ENCODE data around the gene RICTOR.
"Not testable (repeated sequence)": the region's sequence is repeated elsewhere in the genome, so short reads cannot be mapped to it uniquely, and the experiment has no call there.

RICTOR gene

GRCh38 chr5:39009280-39009679, 64.9 kb downstream of the RICTOR start:
- DNase-seq, result no peak

- no peak for DNase-seq
These were observed 67.5 kb downstream of the RICTOR start for GRCh38 chr5:39006650-39007049.

DNA sequence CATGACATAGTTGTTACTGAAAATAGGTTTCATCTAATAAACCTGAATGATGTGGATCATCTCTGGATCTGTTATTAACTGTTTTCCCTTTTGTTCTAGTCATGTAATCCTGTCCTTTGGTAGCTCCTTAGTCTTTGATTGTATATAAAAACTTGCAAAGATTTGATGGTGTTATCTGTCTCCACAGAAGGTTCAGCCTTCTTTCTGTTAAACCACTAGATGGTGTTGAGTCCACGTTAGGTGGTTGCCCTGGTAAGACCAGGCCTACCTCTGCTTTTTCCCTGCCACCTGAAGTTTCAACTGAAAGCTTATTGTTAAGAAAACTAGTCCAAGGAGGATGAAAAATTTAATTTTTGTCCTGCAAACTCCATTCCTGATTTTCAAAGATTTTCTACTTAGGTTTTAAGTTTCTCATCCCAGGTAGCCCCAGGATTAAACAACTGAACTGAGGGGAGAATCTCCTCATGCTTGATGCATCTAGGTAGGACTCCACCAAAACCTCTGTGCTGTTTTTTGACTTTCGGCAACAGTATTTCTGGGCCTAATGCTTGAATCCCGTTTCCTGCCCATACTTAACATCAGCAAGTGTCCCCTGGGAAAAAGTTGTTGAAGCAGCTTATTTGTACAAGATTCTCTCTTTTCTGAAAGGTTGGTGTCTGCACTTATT, 68.5 kb downstream of the RICTOR start:
- DNase-seq, result peak in 1 of 2 donors; percentile 7

GRCh38 chr5:39001683-39002082, 72.5 kb downstream of the RICTOR start:
- no peak for DNase-seq

DNA sequence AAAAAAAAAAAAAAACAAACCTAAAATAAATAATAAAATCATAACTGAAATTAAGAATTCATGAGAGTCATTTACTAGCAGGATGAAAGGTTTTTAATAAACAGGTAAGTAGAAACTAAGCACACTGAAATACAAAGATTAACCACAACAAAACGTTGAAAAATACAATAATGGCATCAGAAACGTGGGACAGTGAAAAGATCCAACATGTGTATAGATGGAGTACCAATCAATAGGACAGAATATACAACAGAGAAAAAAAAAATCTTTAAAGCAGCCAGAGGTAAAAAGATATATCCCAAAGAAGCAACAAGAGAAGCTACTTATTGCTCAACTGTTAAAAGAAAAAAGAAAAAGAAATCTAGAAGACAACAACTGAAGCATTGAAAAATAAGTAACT, 75.2 kb downstream of the RICTOR start:
- DNase-seq, result no peak

- no peak for DNase-seq
These were observed 76.6 kb downstream of the RICTOR start for GRCh38 chr5:38997591-38997990.

GRCh38 chr5:38996123-38996522, 78.1 kb downstream of the RICTOR start:
- DNase-seq, result no peak

- DNase-seq, result peak in 1 of 2 donors; percentile 17
These were observed 79.8 kb downstream of the RICTOR start for GRCh38 chr5:38994324-38994927.

DNA sequence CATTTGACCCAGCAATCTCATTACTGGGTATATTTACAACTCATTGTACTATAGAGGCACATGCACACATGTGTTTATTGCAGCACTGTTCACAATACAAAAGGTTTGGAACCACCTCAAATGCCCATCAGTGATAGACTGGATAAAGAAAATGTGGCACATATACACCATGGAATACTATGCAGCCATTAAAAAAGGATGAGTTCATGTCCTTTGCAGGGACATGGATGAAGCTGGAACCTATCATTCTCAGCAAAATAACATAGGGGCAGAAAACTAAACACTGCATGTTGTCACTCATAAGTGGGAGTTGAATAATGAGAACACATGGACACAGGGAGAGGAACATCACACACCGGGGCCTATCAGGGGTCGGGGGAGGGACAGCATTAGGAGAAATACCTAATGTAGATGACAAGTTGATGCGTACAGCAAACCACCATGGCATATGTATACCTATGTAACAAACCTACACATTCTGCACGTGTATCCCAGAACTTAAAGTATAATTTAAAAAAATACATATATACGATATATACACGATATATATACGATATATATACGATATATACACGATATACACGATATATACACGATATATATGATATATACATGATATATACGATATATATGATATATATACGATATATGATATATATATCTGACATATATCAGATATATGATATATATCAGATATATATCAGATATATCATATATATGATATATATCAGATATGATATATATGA, 84.1 kb downstream of the RICTOR start:
- DNase-seq, result not testable (repeated sequence)

DNA sequence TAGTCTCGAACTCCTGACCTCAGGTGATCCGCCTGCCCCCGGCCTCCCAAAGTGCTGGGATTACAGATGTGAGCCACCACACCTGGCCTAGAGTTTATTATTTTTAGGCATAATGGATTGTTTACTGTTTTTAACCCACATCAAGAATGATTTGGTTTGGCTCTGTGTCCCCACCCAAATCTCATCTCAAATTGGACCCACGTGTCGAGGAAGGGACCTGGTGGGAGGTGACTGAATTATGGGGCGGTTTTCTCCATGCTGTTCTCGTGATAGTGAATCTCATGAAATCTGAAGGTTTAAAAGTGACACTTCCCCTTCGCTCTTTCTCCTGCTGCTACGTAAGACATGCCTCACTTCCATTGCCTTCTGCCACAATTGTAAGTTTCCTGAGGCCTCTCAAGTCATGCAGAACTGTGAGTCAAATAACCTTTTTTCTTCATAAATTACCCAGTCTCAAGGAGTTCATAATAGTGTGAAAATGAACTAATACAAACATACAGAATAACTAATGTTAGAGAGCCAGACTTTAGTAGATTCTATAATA, 88.2 kb downstream of the RICTOR start:
- no peak for DNase-seq

DNA sequence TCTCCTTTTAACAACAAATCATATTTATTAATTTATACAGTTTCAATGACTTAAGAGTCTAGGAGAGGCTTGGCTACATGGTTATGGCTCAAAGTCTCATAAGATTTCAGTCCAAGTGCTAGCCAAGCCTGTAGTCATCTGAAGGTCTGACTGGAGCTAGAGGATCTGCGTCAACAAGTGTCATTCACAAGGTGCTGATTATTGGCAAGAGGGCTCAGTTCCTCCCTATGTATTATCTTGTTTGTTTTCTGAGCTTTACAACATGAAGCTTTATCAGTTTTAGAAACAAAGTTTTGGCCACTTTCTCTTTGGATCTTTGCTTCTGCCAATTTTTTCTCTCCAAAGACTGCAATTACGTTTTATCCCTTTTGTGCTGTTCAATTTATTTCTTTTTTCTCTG, 94.7 kb downstream of the RICTOR start:
- DNase-seq, result no peak

DNA sequence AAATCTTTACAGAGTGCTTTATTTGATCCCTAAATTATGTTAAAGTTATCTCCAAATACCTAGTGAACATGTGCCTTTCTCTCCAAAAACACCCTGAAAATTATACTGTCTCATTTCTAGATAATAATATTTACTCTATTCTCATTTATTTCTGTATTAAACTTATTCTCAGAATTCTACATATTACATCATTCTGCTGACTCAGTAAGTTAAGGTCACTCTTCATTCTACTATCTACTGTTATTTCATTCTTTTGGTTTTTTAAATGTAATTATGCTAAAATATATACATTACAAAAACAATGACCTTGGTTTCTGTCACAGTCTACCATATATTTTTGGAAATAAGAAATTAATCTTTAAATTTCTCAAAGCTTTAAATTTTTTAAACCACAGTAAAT, 96.2 kb downstream of the RICTOR start:
- DNase-seq, result no peak

DNA sequence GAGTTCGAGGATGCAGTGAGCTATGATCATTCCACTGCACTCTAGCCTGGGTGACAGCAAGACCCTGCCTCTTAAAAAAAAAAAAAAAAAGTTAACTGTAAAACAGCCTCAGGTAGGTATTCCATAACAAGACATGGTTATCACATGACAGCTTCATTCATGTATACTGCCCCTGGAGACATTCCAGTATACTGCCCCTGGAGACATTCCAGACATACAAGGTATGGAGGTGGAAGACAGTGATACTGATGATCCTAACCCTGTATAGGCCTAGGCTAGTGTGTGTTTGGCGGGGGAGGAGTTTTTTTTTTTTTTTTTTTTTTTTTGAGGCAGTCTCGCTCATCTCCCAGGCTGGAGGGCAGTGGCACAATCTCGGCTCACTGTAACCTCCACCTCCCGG, 105.5 kb downstream of the RICTOR start:
- no peak for DNase-seq

DNA sequence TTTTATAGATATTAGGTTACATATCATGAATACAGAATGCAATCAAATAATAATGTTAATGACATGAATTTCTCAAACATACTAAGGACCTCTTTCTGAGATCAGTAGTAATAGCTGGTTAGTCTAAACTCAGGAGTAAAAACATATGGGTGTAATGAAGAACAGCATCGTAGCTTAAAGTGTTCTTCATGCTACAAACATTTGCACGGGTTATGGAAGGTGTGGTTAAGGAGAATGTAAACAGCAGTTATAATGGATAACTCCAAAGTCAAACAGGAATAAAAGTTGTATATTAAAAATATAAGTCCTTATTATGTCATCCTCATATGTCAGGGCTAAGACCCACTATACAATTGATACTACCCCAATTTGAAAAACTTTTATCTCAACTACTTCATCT, 112.5 kb downstream of the RICTOR start:
- no peak for DNase-seq

DNA sequence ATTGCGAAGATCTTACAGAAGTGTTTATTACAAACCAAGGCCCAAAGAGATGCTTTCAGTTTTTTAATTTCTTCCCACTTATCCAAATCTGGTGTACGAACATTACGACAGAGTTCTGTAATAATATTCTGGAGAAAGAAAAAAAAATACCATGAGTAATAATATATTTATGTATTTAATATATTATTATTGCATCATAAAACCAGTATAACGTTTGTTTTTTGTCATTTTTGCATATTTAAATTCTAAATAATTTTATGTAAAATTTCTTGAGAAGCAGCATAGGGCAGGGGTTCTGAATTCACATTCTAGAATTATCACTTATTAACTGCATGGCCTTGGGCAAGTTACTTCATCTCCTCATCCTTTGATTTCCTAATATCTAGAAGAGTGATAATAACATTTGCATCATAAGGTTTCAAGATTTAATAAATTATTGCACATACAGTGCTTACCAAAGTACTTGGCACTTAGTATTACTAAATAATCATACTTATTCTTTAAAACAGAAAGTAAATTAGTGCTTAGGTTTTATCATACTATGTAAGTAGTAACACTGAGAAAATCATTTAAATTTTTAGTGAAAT, 120.7 kb downstream of the RICTOR start:
- DNase-seq, result no peak

- no peak for DNase-seq
These were observed 125.7 kb downstream of the RICTOR start for GRCh38 chr5:38948501-38948900.

DNA sequence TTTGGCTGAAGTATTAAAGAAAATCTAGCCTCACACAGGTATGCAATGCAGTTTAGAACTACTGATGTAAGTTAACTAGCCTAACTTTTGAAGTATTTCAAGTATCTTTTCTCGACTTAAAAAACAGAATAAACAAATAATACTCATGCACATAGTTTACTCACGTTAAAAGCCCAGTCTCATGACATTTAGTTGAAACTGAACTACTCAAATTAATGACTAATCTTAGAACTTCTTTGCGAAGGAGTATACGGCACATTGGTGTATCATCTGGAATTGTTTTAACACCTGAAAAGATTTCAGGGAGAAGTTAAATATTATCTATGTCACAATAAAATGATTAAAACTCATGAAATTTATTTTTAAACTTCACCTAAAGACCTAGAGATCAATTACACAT, 129.9 kb downstream of the RICTOR start:
- DNase-seq, result no peak

DNA sequence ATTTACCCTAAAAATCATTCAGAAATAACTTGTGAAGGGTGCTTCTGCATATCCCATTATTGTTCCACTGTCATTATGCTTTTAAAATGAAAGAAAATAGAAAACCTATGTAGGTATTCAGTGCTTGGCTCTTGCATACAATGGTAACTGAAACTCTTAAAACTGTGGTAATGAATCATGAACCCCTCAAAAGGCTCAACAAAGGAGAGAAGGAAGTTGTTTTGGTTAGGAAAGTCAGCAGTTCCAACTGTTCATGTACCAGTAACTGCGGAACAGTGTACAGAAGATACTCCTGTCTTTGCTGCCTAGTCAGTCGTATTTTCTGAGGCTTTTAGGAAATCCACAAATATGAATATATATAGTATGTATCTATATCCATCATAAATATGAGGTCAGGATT, 132.3 kb downstream of the RICTOR start:
- no peak for DNase-seq

DNA sequence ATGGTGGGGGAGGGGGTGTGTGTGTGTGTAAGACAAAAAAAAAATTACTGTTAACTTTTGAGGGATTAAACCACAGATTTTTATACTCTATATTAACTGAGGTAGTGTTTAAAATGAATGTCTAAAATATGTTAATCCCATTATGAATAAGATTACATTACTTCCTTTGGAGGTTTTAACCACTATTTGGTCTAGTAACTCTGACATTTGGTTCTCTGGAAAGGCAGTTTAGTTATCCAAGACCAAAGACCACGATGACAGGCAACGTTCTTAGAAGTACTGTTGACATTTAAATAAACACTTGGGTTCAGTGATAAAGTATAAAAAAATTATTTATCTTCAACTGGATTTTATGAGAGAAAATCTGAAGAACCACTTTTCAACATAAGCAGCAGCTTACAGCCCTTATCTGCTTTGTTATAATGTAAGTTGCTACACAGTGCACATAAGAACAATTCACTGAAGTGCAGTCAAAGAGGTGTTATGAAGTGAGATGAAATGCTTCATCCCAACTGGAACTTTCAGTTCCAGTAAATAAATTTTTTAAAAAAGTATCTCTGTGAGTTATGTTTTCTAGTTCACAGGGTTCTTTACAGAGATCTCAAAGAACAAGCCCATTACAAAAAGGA, 133.9 kb downstream of the RICTOR start:
- no peak for DNase-seq

GRCh38 chr5:38938973-38939372, 135.2 kb downstream of the RICTOR start:
- no peak for DNase-seq

DNA sequence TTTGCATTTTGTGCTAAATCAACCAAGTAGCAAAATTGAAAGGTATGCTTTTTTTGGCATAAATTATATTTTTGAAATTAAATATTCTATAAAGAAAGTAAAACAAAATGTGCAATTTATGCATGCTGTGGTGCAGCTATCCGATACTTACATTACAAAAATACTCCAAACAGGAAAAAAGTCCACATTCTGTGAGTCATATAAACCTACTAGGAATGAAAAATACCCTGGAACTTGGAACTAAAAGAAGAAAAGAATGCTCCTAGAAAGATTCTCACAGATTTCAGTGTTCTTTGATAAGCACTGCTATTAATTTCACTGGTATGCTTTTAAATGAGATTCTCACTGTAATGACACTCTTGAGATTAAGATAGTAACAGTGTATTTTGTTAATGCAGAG, 135.8 kb downstream of the RICTOR start:
- no peak for DNase-seq

- DNase-seq, result no peak
These were observed 137.9 kb downstream of the RICTOR start for GRCh38 chr5:38936269-38936668.

DNA sequence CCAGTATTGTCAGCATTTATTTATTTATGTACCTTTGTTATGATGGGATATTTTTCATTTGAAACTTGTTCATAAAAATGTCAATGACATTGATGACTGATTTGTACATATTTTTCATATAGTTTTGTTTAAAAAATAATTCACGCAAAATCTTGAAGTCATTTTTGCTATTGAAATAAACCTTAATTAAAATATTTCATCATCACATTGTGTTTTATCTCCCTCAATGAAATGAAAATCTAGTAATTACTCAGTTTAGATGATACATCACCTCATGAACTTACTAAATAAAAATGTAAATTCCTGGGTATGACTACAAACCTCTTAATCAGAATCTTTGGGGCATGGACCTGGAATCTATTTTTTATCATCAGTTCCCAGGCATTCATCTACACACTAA, 138.8 kb downstream of the RICTOR start:
- DNase-seq, result no peak
